H1 (cell line): ENCODE measurements around the gene TOP1. TPM values are rescaled to one million over a fixed set of nuclear protein-coding genes. Genes with fewer than 3 reads are reported as not detected.

ENCODE experiments used
- CHD7 ChIP-seq: fragments of 300-600 bp; sonication (generic); IDR thresholded peaks from 2 replicates; pipeline ENCODE4 v1.7.1; 2012; ENCODE audit warnings: low read length, moderate library complexity, mild to moderate bottlenecking, inconsistent platforms; ENCODE audit not compliant: insufficient replicate concordance
- RBBP5 ChIP-seq: IDR thresholded peaks from 2 replicates; pipeline ENCODE4 v1.7.1; 2012; ENCODE audit warnings: low read depth, mild to moderate bottlenecking, inconsistent platforms, low read length, moderate library complexity, borderline replicate concordance
- TBP ChIP-seq: IDR thresholded peaks from 2 replicates; pipeline ENCODE4 v1.6.1; 2011; ENCODE audit warnings: low read depth, low read length, improper control_type of control experiment
- YY1 ChIP-seq: IDR thresholded peaks from 2 replicates; pipeline ENCODE4 v1.6.1; 2011; ENCODE audit warnings: low read depth, mild to moderate bottlenecking, low read length
- polyA plus RNA-seq, 7 experiments: library from polyadenylated mRNA; depleted of rRNA in 3 of 7; stranded (reverse) in 5 of 7; unstranded in 2 of 7; fragments of >200 nt in 5 of 7; fragments of 200-250 nt in 2 of 7; gene quantifications; 1 replicate in 5 of 7; 2 replicates in 1 of 7; 4 replicates in 1 of 7; pipeline versions ENCODE4 v1.2.1 to v1.2.3, GENCODE V29; 2011 to 2013; ENCODE audit warnings: missing spikeins in 2 of 7, mixed read lengths in 2 of 7
- total RNA-seq: library from RNA; stranded (reverse); fragmentation: NEBNext Ultra II Directional; extraction: Animal tissue kit (Norgen Biotek cat#: 25700); gene quantifications from 2 replicates; pipeline ENCODE4 v1.2.1, GENCODE V29; 2021

The TOP1 gene
- total and polyA plus RNA-seq, 2 of the 8 experiments (the other 6 are each of a cell fraction or from before 2014, with no cell fraction given): 7.4 to 108 TPM

GRCh38 chr20:41145821-41146620 is 117.4 kb downstream of the TOP1 start (continued):
- no peak for TF ChIP-seq CHD7
- no peak for TF ChIP-seq TBP
- no peak for TF ChIP-seq YY1
- no peak for TF ChIP-seq RBBP5
- TF ChIP-seq, all 59 proteins: peak for 0
